ENCODE data around the gene C1orf141.
"Not testable (repeated sequence)": the region's sequence is repeated elsewhere in the genome, so short reads cannot be mapped to it uniquely, and the experiment has no call there.

C1orf141 gene

GRCh38 chr1:67103548-67103947, 31.2 kb downstream of the C1orf141 start:
- intact Hi-C loops (cut with DNase I): no loop called here
- no peak for DNase-seq

- intact Hi-C loops (cut with DNase I): no loop called here
- DNase-seq: no peak
These were observed 33.9 kb downstream of the C1orf141 start for GRCh38 chr1:67100833-67101232.

- DNase-seq: no peak
- intact Hi-C loops (cut with DNase I): no loop called here
These were observed 37.5 kb downstream of the C1orf141 start for GRCh38 chr1:67097305-67097704.

- DNase-seq: no peak
- intact Hi-C loops (cut with DNase I): no loop called here
These were observed 40.6 kb downstream of the C1orf141 start for GRCh38 chr1:67094191-67094590.

GRCh38 chr1:67089685-67090208, 45.0 kb downstream of the C1orf141 start:
- intact Hi-C loops (cut with DNase I): no loop called here
- no peak for DNase-seq

- DNase-seq: no peak
- intact Hi-C loops (cut with DNase I): no loop called here
These were observed 46.3 kb downstream of the C1orf141 start for GRCh38 chr1:67088440-67088839.

GRCh38 chr1:67085326-67085725, 49.4 kb downstream of the C1orf141 start:
- peak in 2 of 42 donors; percentile 6 to 14 for DNase-seq
- intact Hi-C loops (cut with DNase I): no loop called here

- intact Hi-C loops (cut with DNase I): no loop called here
- no peak for DNase-seq
These were observed 49.9 kb downstream of the C1orf141 start for GRCh38 chr1:67084765-67085318.

- intact Hi-C loops (cut with DNase I): no loop called here
- no peak for DNase-seq
These were observed 56.5 kb downstream of the C1orf141 start for GRCh38 chr1:67078291-67078690.

- intact Hi-C loops (cut with DNase I): no loop called here
- no peak for DNase-seq
These were observed 57.2 kb downstream of the C1orf141 start for GRCh38 chr1:67077593-67077992.

- intact Hi-C loops (cut with DNase I): no loop called here
- no peak for DNase-seq
These were observed 62.0 kb downstream of the C1orf141 start for GRCh38 chr1:67072749-67073148.

- intact Hi-C loops (cut with DNase I); DNase-seq: not testable (repeated sequence)
These were observed 67.1 kb downstream of the C1orf141 start for GRCh38 chr1:67067655-67068054.

GRCh38 chr1:67062412-67062811, 72.4 kb downstream of the C1orf141 start:
- intact Hi-C loops (cut with DNase I): no loop called here
- DNase-seq: no peak

- intact Hi-C loops (cut with DNase I): no loop called here
These were observed 73.5 kb downstream of the C1orf141 start for GRCh38 chr1:67061266-67061665.

GRCh38 chr1:67060811-67061218, 74.0 kb downstream of the C1orf141 start:
- intact Hi-C loops (cut with DNase I): no loop called here
- no peak for DNase-seq

More at GRCh38 chr1:67061266-67061665, 73.5 kb downstream of the C1orf141 start:
- no peak for DNase-seq

GRCh38 chr1:67059346-67059745, 75.4 kb downstream of the C1orf141 start:
- no peak for DNase-seq
- intact Hi-C loops (cut with DNase I): loop anchor here (10.0 kb wide), 1 partner anchor 365 kb away; no protein-coding TSS in a partner anchor

- intact Hi-C loops (cut with DNase I): loop anchor here (10.0 kb wide), 1 partner anchor 366 kb away; no protein-coding TSS in a partner anchor
These were observed 76.0 kb downstream of the C1orf141 start for GRCh38 chr1:67058761-67059160.

GRCh38 chr1:67058242-67058641, 76.5 kb downstream of the C1orf141 start:
- intact Hi-C loops (cut with DNase I): loop anchor here (10.0 kb wide), 1 partner anchor 367 kb away; no protein-coding TSS in a partner anchor
- DNase-seq: no peak

More at GRCh38 chr1:67058761-67059160, 76.0 kb downstream of the C1orf141 start:
- DNase-seq: no peak

GRCh38 chr1:67053785-67054772, 80.7 kb downstream of the C1orf141 start, which contains the start of gene SLC35D1:
Gene SLC35D1, minus strand, starts transcription at chr1:67054148. Its CDS starts 135 bp downstream, at chr1:67054013.
- DNase-seq: peak; percentile 62 to 94 (median 86)
- intact Hi-C loops (cut with DNase I): loop anchor here (5.0 to 10.0 kb wide), 2 partner anchors 122 to 371 kb away; no protein-coding TSS in a partner anchor

- intact Hi-C loops (cut with DNase I): loop anchor here (5.0 to 10.0 kb wide), 2 partner anchors 121 to 371 kb away; no protein-coding TSS in a partner anchor
These were observed 81.3 kb downstream of the C1orf141 start for GRCh38 chr1:67053535-67053784.

More at GRCh38 chr1:67053535-67053784, 81.3 kb downstream of the C1orf141 start:
- DNase-seq: peak in 21 of 42 donors; percentile 10 to 79 (median 48)

Data from head of caudate nucleus (tissue), 42 donors.